GM12878 (cell line): ENCODE data around the gene MAGEA9. TPM values are rescaled to one million over a fixed set of nuclear protein-coding genes. Genes with fewer than 3 reads are reported as not detected.

Experiments
- ATAC-seq: fragments of 200-7000 bp; cut with Tn5 transposase; 3 replicates; pipeline ENCODE4 v1.9.1; 2020; ENCODE audit warnings: mild to moderate bottlenecking, moderate library complexity
- BruUV-seq: library from RNA; stranded (reverse); fragments of 400-500 nt; replicated peaks from 2 replicates; lab custom pipeline; 2021; lab: Mats Ljungman, UMichigan
- CTCF ChIA-PET: fragments of 300-600 bp; sonication (Branson Sonifier 250); formaldehyde crosslinking; extraction: SDS; loops from one replicate; lab custom pipeline; 2021; ENCODE audit warnings: inconsistent platforms; lab: Yijun Ruan, JAX
- POLR2A ChIA-PET: fragments of 350-600 bp; formaldehyde crosslinking; extraction: SDS; loops from one replicate; lab custom pipeline; 2021; ENCODE audit warnings: inconsistent platforms; lab: Charles Lee
- RAD21 ChIA-PET: fragments of 300-600 bp; sonication (Branson Sonifier 250); formaldehyde crosslinking; loops from one replicate; lab custom pipeline; 2023; ENCODE audit warnings: antibody characterized with exemption; ENCODE audit not compliant: unreplicated experiment; lab: Charles Lee
- SMC1A ChIA-PET: fragments of 300-600 bp; sonication (Branson Sonifier 250); formaldehyde crosslinking; loops from one replicate; lab custom pipeline; 2023; ENCODE audit not compliant: unreplicated experiment, uncharacterized antibody; lab: Charles Lee
- DNase-seq: peaks from one replicate; pipeline ENCODE4 v3.0.0-alpha.2; 2011; ENCODE audit warnings: low read depth, low spot score
- FAIRE-seq: peaks from 3 replicates; lab custom pipeline; 2011; peaks lifted over from hg19 to GRCh38; lab: Jason Lieb, UNC
- H2AFZ ChIP-seq: 2 replicates; pipeline ENCODE4 v1.6.0; 2011; ENCODE audit warnings: low read depth, low read length, control low read depth; ENCODE audit not compliant: control insufficient read depth
- H3K27ac ChIP-seq: 2 replicates; pipeline ENCODE4 v1.5.1; 2011; ENCODE audit warnings: control low read depth; ENCODE audit not compliant: control insufficient read depth, insufficient read depth
- H3K27me3 ChIP-seq, 2 experiments: replicated peaks in 1 of 2; 2 replicates each; pipeline versions ENCODE4 v1.6.0 to v1.6.1; 2011; ENCODE audit warnings: low read length in 1 of 2; ENCODE audit not compliant: control insufficient read depth in 2 of 2, insufficient read depth in 2 of 2
- H3K36me3 ChIP-seq, 2 experiments: 2 replicates each; pipeline ENCODE4 v1.5.1; 2011; ENCODE audit warnings: low read length in 1 of 2; ENCODE audit not compliant: control insufficient read depth in 2 of 2, insufficient read depth in 2 of 2
- H3K4me1 ChIP-seq: 2 replicates; pipeline ENCODE4 v1.6.1; 2011; ENCODE audit warnings: mild to moderate bottlenecking, low read length, moderate library complexity, mixed read lengths; ENCODE audit not compliant: control insufficient read depth, insufficient read depth
- H3K4me2 ChIP-seq: 2 replicates; pipeline ENCODE4 v1.6.0; 2011; ENCODE audit warnings: control low read depth; ENCODE audit not compliant: control insufficient read depth, insufficient read depth
- H3K4me3 ChIP-seq: fragments of 200-600 bp; sonication (generic); 2 replicates; pipeline ENCODE4 v1.5.1; 2016
- H3K79me2 ChIP-seq: 2 replicates; pipeline ENCODE4 v1.6.0; 2011; ENCODE audit warnings: low read length; ENCODE audit not compliant: control insufficient read depth, insufficient read depth
- H3K9ac ChIP-seq: 2 replicates; pipeline ENCODE4 v1.8.0; 2011; ENCODE audit warnings: low read length, control low read depth, mixed read lengths; ENCODE audit not compliant: control insufficient read depth, insufficient read depth
- H3K9me3 ChIP-seq: replicated peaks from 3 replicates; pipeline ENCODE4 v1.5.1; 2011; ENCODE audit warnings: mild to moderate bottlenecking, low read length; ENCODE audit not compliant: control insufficient read depth, insufficient read depth
- H4K20me1 ChIP-seq: 2 replicates; pipeline ENCODE4 v1.6.0; 2011; ENCODE audit not compliant: control insufficient read depth, insufficient read depth
- DPF2 ChIP-seq: fragments of 450-650 bp; IDR thresholded peaks from 2 replicates; pipeline ENCODE4 v1.6.1; 2017; ENCODE audit warnings: mild to moderate bottlenecking
- HDGF ChIP-seq: fragments of 450-650 bp; IDR thresholded peaks from 2 replicates; pipeline ENCODE4 v1.6.1; 2016; ENCODE audit warnings: antibody characterized with exemption
- IRF4 ChIP-seq: IDR thresholded peaks from 2 replicates; pipeline ENCODE4 v1.6.1; 2011; ENCODE audit warnings: low read depth, low read length
- KDM1A ChIP-seq: fragments of 200-600 bp; sonication (generic); IDR thresholded peaks from 2 replicates; pipeline ENCODE4 v1.6.1; 2016; ENCODE audit warnings: borderline replicate concordance
- NFIC ChIP-seq: IDR thresholded peaks from 2 replicates; pipeline ENCODE4 v1.6.1; 2012; ENCODE audit warnings: low read depth, mild to moderate bottlenecking, inconsistent platforms, low read length, moderate library complexity
- NR2F1 ChIP-seq: fragments of 450-650 bp; conservative IDR thresholded peaks from 2 replicates; pipeline ENCODE4 v1.6.1; 2017; ENCODE audit warnings: mild to moderate bottlenecking
- SMAD1 ChIP-seq: fragments of 450-650 bp; IDR thresholded peaks from 2 replicates; pipeline ENCODE4 v1.6.1; 2018; ENCODE audit warnings: mild to moderate bottlenecking, low read depth; ENCODE audit not compliant: partially characterized antibody
- SPI1 ChIP-seq: IDR thresholded peaks from 2 replicates; pipeline ENCODE4 v1.6.1; 2011; ENCODE audit warnings: low read depth, mild to moderate bottlenecking, low read length, moderate library complexity, borderline replicate concordance; ENCODE audit not compliant: insufficient read depth
- WGBS: methylation state at CpG from one replicate; pipeline ENCODE4 v1.1.6; 2016; ENCODE audit warnings: low lambda C conversion rate; ENCODE audit not compliant: insufficient replicate concordance, insufficient coverage; ENCODE audit errors: missing lambda C conversion rate; 5-methylcytosine and 5-hydroxymethylcytosine counted together
- in situ Hi-C: fragments of 300-500 bp; cut with MboI; formaldehyde crosslinking; loops from 9 replicates; pipeline ENCODE4 v1.14.3; 2018; ENCODE audit warnings: mixed read lengths
- intact Hi-C: fragments of 100-400 bp; cut with micrococcal nuclease; formaldehyde crosslinking; loops from one replicate; pipeline ENCODE4 v1.14.2; 2022; ENCODE audit not compliant: unreplicated experiment
- polyA plus RNA-seq, 11 experiments: library from polyadenylated mRNA; depleted of rRNA in 4 of 11; unstranded in 6 of 11; stranded (reverse) in 5 of 11; fragments of >200 nt; fragmentation: Nextera tagmentation in 4 of 11; fragmentation: Illumina TruSeq in 1 of 11; extraction: Ambion mirVana in 4 of 11; extraction: Trizol in 1 of 11; gene quantifications; 1 replicate in 1 of 11; 2 replicates in 10 of 11; pipeline versions ENCODE4 v1.2.1 to v1.2.3, GENCODE V29; 2011 to 2016; ENCODE audit warnings: inconsistent platforms in 2 of 11, missing spikeins in 2 of 11, low read depth in 1 of 11
- total RNA-seq, 4 experiments: library from RNA; depleted of rRNA in 3 of 4; stranded (reverse); fragments of >200 nt in 3 of 4; fragmentation: Illumina TruSeq in 1 of 4; extraction: Trizol in 1 of 4; gene quantifications; 2 replicates each; pipeline versions ENCODE4 v1.2.1 to v1.2.3, GENCODE V29; 2013 to 2021
- TF ChIP-seq, protein P1 (sequence below): IDR thresholded peaks from 2 replicates; pipeline ENCODE4 v1.6.1; 2011; ENCODE audit warnings: mild to moderate bottlenecking, low read depth, low read length, moderate library complexity; ENCODE audit not compliant: insufficient replicate concordance
- TF ChIP-seq, protein P2 (sequence below): IDR thresholded peaks from 2 replicates; pipeline ENCODE4 v1.6.1; 2012; ENCODE audit warnings: improper control_type of control experiment, low read depth, low read length; ENCODE audit not compliant: insufficient replicate concordance

The MAGEA9 gene
- total and polyA plus RNA-seq, 10 of the 15 experiments (the other 5 are each of a cell fraction or from before 2014, with no cell fraction given) = not detected

DNA sequence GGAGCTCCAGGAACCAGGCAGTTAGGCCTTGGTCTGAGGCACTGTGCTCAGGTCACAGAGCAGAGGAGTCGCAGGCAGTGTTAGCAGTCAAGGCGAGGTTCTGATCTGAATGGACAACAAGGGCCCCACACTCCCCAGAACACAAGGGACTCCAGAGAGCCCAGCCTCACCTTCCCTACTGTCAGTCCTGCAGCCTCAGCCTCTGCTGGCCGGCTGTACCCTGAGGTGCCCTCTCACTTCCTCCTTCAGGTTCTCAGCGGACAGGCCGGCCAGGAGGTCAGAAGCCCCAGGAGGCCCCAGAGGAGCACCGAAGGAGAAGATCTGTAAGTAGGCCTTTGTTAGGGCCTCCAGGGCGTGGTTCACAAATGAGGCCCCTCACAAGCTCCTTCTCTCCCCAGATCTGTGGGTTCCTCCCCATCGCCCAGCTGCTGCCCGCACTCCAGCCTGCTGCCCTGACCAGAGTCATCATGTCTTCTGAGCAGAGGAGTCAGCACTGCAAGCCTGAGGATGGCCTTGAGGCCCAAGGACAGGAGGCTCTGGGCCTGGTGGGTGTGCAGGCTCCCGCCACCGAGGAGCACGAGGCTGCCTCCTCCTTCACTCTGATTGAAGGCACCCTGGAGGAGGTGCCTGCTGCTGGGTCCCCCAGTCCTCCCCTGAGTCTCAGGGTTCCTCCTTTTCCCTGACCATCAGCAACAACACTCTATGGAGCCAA lies 26.2 kb downstream of the MAGEA9 start:
- BruUV-seq = no TSS peak
- H3K9me3 ChIP-seq = no peaks in the 10 kb centered on the region
- POLR2A ChIA-PET = interaction anchor here (0.9 kb wide), 1 partner anchor 11 kb away, joined by 4 read pairs; no protein-coding TSS in a partner anchor
- H3K4me2 ChIP-seq = no peak overlapping the region
- in situ Hi-C loops = no loop called here
- no peak for DNase-seq
- no peaks in the 10 kb centered on the region for H4K20me1 ChIP-seq
- 41% methylated on average over 9 of the region's 12 CpGs for WGBS
- H3K27me3 ChIP-seq = no peaks in the 10 kb centered on the region
- intact Hi-C loops = no loop called here
- H3K36me3 ChIP-seq = no peaks in the 10 kb centered on the region
- peak; percentile 82 for ATAC-seq
- H3K4me1 ChIP-seq = peaks cover 4% of the 10 kb centered on the region
- TF ChIP-seq SPI1 = peak; percentile 57; the same call in 1 of the 2 replicates
- TF ChIP-seq DPF2 = 0 out of 2 replicates have a peak, but pooled peaks have one; percentile 37
- TF ChIP-seq NR2F1 = peak; percentile 54
- TF ChIP-seq HDGF = no peak
- RAD21 ChIA-PET = interaction anchor here (0.5 to 1.0 kb wide), 2 partner anchors 9 to 19 kb away, joined by 3 read pairs; no protein-coding TSS in a partner anchor
- SMC1A ChIA-PET = interaction anchor here (0.9 kb wide), 1 partner anchor 28 kb away, joined by 3 read pairs; no protein-coding TSS in a partner anchor
- no peak overlapping the region for H3K27ac ChIP-seq
- no peak for FAIRE-seq
- no peak overlapping the region for H3K9ac ChIP-seq
- CTCF ChIA-PET = no interaction called here
- no peak overlapping the region for H3K4me3 ChIP-seq
- H3K79me2 ChIP-seq = no peaks in the 10 kb centered on the region
- no peak overlapping the region; the same call in 1 of the 2 replicates for H2AFZ ChIP-seq

DNA sequence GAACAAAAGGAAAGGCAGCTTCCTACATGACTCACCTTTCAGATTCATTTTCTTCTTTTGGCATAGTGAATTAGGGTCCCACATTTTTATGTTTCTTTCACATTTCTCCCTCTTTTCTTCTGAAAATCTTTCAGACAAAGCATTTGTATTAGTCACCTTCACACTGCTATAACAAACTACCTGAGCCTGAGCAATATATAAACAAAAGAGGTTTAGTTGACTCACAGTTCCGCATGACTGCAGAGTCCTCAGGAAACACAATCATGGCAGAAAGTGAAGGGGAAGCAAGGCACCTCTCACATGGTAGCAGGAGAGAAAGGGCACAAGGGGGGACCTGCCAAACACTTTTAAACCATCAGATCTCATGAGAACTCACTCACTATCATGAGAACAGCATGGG lies 36.9 kb downstream of the MAGEA9 start:
- Histone ChIP-seq H3K27me3 (no peaks in the 10 kb centered on the region), H3K4me3 (no peak overlapping the region), H3K36me3 (no peaks in the 10 kb centered on the region), H3K27ac (no peak overlapping the region), H3K4me2 (no peak overlapping the region), H3K9ac (no peak overlapping the region), H3K9me3 (no peaks in the 10 kb centered on the region; the same call in 2 of the 3 replicates), H3K79me2 (no peaks in the 10 kb centered on the region), H3K4me1 (no peaks in the 10 kb centered on the region), H4K20me1 (no peaks in the 10 kb centered on the region), H2AFZ (no peak overlapping the region)
- 77% methylated on average over 1 of the region's 1 CpG for WGBS
- CTCF ChIA-PET = no interaction called here
- POLR2A ChIA-PET = no interaction called here
- BruUV-seq = no TSS peak
- ATAC-seq (no peak), DNase-seq (no peak), FAIRE-seq (no peak)
- RAD21 ChIA-PET = no interaction called here
- SMC1A ChIA-PET = interaction anchor here (0.6 kb wide), 1 partner anchor 11 kb away, joined by 4 read pairs; no protein-coding TSS in a partner anchor
- in situ Hi-C loops = no loop called here
- intact Hi-C loops = loop anchor here (10.0 kb wide), 1 partner anchor 64 kb away; no protein-coding TSS in a partner anchor
- TF ChIP-seq IRF4 = no peak
- TF ChIP-seq SMAD1 = no peak
- TF ChIP-seq, protein P1, sequence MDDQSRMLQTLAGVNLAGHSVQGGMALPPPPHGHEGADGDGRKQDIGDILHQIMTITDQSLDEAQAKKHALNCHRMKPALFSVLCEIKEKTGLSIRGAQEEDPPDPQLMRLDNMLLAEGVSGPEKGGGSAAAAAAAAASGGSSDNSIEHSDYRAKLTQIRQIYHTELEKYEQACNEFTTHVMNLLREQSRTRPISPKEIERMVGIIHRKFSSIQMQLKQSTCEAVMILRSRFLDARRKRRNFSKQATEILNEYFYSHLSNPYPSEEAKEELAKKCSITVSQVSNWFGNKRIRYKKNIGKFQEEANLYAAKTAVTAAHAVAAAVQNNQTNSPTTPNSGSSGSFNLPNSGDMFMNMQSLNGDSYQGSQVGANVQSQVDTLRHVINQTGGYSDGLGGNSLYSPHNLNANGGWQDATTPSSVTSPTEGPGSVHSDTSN = no peak
- TF ChIP-seq KDM1A = no peak
- TF ChIP-seq NFIC = no peak
- TF ChIP-seq, protein P2, sequence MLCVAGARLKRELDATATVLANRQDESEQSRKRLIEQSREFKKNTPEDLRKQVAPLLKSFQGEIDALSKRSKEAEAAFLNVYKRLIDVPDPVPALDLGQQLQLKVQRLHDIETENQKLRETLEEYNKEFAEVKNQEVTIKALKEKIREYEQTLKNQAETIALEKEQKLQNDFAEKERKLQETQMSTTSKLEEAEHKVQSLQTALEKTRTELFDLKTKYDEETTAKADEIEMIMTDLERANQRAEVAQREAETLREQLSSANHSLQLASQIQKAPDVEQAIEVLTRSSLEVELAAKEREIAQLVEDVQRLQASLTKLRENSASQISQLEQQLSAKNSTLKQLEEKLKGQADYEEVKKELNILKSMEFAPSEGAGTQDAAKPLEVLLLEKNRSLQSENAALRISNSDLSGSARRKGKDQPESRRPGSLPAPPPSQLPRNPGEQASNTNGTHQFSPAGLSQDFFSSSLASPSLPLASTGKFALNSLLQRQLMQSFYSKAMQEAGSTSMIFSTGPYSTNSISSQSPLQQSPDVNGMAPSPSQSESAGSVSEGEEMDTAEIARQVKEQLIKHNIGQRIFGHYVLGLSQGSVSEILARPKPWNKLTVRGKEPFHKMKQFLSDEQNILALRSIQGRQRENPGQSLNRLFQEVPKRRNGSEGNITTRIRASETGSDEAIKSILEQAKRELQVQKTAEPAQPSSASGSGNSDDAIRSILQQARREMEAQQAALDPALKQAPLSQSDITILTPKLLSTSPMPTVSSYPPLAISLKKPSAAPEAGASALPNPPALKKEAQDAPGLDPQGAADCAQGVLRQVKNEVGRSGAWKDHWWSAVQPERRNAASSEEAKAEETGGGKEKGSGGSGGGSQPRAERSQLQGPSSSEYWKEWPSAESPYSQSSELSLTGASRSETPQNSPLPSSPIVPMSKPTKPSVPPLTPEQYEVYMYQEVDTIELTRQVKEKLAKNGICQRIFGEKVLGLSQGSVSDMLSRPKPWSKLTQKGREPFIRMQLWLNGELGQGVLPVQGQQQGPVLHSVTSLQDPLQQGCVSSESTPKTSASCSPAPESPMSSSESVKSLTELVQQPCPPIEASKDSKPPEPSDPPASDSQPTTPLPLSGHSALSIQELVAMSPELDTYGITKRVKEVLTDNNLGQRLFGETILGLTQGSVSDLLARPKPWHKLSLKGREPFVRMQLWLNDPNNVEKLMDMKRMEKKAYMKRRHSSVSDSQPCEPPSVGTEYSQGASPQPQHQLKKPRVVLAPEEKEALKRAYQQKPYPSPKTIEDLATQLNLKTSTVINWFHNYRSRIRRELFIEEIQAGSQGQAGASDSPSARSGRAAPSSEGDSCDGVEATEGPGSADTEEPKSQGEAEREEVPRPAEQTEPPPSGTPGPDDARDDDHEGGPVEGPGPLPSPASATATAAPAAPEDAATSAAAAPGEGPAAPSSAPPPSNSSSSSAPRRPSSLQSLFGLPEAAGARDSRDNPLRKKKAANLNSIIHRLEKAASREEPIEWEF = no peak
